T-helper 1 cell (primary cell): ENCODE data around the gene MAPK14.
"Not testable (repeated sequence)": the region's sequence is repeated elsewhere in the genome, so short reads cannot be mapped to it uniquely, and the experiment has no call there.

Experiments used
- DNase-seq, 5 donors: peaks; one replicate each; pipeline ENCODE4 v3.0.0-alpha.2; 2012 to 2020

The MAPK14 gene

GRCh38 chr6:36124346-36124745 lies 96.7 kb downstream of the MAPK14 start:
- DNase-seq = not testable (repeated sequence)

- DNase-seq = no peak
These were observed 97.3 kb downstream of the MAPK14 start for GRCh38 chr6:36124881-36125280.

DNA sequence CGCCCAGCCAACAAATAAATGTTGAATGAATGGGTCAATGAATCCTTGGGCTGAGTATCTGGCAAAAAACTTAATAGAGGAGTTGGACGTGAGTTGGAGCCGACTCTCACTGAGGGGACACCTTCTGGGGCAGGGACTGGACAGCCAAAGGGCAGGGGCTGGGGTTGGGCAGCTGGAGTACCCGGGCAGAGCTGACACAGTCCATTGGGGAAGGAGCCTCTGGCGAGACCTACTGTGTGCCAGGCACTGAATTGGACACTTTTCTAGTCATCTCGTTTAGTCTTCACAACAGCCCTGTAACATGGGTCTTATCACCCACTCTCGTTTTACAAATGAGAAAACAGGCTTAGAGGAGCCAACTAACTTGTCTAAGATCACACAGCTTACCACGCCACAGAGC lies 98.0 kb downstream of the MAPK14 start:
- no peak for DNase-seq

- no peak for DNase-seq
These were observed 98.5 kb downstream of the MAPK14 start for GRCh38 chr6:36126121-36126520.

DNA sequence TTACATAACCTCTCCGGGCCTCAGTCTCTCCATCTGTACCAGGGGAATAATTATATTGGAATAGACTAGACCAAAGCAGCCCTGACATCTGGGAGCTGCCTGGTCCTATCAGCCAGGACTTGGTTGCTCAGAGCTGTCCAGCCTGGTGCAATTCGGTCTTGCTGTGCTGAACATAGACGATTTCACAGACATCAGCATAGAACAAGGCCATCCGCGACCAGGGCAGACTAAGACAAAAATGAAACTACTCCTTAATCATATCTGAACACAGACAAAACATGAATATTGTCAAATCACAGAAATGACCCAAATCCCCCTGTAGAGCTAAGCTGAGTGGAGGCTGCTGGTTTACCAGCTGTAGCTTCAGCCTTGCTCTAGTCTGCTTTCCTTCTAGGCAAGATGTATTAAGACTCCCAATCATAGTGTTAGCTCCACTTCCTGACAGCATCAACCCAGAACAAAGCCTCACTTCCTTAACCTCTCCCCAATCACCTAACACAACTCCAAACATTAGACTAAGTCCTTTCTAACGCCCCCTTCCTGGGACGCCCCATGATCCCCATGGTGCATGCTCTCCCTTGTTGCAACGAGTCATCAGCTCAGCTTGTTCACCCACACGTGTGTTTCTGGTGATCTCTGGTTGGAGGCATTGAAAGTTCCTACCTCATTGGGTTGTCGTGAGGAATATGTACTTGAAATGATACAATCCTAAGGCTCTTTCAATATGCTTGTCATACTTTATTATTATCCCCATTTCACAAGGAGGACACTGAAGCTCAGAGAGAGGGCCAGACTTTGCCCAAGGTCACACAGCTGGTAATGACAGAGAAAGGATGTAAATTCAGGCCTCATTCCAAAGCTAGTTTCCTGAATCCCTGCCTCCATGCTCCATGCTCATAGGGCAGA lies 99.2 kb downstream of the MAPK14 start:
- no peak for DNase-seq

DNA sequence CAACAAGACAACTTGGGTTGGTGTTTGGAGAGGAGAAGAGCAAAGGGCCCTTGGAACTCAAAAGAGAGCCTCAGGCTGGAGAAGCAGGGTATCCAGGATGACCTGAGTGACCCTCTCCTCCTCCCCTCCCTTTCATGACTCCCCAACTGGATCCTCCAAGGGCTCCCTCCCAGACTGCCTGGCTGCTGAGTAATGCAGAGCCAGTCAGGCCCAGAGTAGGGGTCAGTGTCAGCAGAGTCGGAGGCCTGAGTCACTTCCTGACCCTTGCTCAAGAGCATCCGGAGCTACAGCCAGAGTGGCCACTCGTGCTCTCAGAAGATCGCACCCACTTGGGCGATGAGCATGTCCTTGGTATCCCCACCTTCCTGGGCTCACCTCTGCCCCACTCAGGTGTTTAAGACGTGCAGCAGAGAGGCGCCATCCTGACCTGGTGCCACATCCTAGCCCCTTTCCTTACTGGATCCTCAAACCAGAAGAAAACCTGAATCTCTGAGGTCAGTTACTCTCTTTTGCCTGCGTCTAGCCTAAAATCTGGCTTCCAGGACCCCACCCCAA lies 99.9 kb downstream of the MAPK14 start:
- DNase-seq = no peak

DNA sequence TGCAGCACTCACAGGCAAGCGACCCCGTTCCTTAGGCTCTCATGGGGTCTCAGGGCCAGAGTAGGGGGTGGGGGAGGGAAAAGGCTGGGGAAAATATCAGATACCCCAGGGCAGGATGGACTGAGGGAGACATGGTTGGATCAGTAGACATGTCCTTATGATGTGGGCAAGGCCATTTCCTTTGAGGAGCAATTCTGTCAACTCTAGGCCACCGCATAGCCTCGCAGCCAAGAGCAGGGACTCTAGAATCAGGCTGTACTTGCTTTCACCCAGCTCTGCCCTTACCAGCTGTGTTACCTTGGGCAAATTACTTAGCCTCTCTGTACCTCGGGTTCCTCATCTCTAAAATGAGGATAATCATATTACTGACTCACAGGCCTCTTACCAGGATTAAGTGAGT lies 100.5 kb downstream of the MAPK14 start:
- DNase-seq = no peak

DNA sequence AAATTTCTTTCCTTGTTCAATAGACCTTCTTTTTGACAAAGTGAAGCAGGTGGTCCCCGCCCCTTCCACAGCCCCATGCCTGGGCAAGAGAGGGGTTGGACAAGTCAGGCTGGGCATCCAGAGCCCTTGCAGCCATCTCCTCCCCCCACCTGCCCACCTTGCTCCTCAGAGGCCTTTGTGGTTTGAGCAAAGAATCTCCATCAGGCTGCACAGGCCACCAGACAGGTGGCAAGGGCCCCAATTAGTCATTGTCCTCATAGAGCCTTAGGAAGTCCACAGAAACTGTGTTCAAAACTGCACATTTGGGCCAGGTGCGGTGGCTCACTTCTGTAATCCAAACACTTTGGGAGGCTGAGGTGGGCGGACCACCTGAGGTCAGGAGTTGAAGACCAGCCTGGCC lies 101.2 kb downstream of the MAPK14 start:
- DNase-seq = no peak

DNA sequence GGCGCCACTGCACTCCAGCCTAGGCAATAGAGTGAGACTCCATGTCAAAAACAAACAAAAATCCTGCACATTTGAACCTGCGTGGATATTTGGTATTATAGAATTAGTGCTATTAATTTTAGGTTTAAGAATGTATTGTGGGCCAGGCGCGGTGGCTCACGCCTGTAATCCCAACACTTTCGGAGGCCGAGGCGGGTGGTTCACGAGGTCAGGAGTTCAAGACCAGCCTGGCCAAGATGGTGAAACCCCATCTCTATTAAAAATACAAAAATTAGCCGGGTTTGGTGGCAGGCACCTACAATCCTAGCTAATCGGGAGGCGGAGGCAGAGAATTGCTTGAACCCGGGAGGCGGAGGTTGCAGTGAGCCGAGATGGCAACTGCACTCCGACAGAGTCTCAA lies 101.7 kb downstream of the MAPK14 start:
- DNase-seq = not testable (repeated sequence)

- peak in 1 of 5 donors; percentile 48 for DNase-seq
These were observed 102.5 kb downstream of the MAPK14 start, which contains the start of gene MAPK13 for GRCh38 chr6:36129941-36130666. Gene MAPK13, plus strand, starts transcription at chr6:36130513. Its CDS starts 70 bp downstream, at chr6:36130583.

DNA sequence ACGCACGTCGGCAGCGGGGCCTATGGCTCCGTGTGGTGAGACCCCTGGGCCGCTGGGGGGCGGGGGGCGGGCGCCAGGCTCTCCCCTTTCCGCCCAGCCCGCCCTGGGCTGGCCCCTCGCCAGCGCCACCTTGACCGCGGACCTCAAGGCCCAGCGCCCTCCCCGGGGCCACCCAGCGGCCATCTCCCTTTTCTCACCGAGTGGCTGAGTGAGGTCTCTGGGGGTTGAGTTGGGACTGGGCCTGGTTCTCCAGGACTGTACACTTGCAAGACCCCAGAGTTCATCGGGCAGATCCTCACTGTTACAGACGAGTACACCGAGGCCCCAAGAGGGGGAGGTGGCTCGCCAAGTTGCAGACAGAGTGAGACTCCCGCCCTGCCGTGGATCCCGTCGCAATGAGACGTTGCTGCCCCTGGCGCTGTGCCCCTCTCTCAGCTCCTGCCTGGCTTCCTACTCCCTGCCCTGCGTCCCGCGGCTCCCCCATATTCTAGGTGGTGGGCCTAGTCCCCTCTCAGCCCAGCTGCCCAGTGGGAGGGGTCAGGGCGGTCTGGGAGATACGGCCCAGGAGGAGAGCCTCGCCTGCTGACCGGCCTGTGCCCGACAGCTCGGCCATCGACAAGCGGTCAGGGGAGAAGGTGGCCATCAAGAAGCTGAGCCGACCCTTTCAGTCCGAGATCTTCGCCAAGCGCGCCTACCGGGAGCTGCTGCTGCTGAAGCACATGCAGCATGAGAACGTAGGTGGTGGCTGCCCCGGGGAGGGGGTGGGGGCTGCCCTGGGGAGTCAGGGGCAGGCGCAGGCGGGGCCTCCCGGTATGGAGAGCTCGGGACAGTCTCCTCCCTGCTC lies 103.3 kb downstream of the MAPK14 start:
- peak; percentile 30 to 65 (median 39) for DNase-seq

DNA sequence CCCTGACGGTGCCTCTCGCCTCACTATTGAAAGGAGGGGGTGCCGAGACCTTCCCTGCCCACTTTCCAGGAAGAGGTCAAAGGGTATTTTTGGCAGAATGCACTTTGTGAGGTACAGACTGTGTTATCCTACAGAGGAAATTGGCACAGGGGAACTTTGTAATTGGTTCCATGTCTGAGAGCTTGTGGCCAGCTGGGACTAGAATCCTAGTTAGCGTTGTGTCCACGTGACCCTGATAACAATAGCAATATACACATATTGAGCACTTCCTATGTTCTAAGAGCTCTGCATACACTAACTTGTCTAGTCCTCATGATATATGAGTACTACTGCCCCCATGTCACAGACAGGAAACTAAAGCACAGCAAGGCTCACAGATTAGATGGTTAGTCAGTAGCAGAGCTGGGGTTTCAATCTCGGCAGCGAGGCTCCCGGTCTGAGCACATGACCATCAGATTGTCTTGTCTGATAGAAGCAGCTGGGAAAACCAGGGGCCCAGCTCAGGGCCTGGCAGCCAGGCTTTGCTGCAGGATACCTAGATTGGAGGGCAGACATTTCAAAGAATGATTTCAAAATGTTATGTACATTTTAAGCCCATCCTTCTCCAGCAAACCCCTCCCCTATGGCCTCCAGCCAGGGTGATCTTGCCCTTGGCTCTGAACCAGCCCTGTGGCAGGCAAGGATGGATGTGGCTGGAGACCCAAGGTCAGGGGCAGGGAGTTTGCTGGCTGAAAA lies 104.1 kb downstream of the MAPK14 start:
- peak in 2 of 5 donors; percentile 25 to 81 for DNase-seq

DNA sequence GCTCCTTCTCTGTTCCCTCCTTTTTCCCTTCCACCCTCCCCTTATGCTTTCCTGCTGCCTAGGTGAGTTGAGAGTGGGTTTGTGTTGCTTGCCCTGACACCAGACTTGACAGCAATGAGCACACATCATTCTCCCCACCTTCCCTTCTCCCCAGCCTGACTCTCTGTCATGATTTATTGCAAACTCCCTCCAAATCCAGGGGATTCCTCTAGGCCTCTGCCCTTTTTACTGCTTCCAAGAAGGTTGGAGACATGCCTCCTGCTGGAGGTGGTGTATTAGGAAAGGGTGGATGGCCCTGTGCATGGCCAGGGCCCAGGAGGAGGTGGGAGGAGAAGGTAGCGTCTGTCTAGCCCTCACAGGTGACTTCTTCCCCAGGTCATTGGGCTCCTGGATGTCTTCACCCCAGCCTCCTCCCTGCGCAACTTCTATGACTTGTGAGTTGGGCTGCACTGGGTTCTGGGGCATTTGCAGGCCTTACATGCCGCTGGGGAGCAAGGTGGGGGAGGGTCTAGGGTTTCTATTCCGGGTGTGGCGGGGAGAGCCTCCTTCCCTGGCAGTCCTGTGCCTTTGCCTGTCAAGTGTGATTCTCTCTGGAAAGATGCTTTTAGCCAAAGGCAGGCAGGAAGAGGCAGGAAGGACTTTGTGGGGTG lies 104.8 kb downstream of the MAPK14 start:
- DNase-seq = no peak

DNA sequence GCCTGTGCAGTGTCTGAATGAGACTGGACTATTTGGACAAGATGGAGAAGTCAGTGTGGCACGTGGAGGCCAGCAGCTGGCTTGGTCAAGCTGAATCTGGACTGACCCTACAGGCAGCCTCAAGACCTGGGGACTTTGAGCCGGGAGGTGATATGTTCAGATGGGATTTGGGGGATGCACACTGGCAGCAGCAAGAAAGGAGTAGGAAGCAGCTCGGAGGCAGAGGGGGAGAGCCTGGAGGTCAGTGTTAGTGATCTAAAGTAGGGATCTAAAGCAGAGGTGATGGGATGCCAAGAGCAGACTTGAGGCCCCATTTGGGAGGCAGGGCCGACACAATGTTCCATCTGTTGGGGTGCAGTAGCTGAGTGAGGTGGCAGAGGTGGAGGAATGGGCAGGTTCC lies 105.5 kb downstream of the MAPK14 start:
- no peak for DNase-seq

DNA sequence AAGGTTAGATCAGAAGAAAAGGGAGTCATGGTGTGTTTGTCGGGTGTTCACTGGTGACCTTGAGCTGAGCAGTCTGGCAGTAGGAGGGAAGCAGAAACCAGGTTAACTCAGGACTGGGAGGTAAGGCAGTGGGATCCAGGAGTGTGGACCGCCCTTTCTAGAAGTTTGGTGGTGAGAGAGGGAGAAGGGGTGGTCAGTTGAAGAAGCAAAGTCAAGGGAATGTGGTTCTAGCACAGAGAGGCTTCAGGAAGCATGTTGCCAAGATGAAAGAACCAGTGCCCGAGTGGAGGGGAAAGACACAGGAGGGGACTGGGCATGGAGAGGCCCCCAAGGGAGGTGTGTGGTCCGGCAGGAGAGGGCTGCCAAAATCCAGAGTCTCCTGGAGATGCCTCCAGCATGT lies 106.3 kb downstream of the MAPK14 start:
- no peak for DNase-seq

GRCh38 chr6:36135053-36135731 lies 107.6 kb downstream of the MAPK14 start:
- no peak for DNase-seq

GRCh38 chr6:36136034-36136433 lies 108.4 kb downstream of the MAPK14 start:
- no peak for DNase-seq

- DNase-seq = no peak
These were observed 108.9 kb downstream of the MAPK14 start for GRCh38 chr6:36136551-36136950.

GRCh38 chr6:36138667-36139066 lies 111.1 kb downstream of the MAPK14 start:
- DNase-seq = no peak

DNA sequence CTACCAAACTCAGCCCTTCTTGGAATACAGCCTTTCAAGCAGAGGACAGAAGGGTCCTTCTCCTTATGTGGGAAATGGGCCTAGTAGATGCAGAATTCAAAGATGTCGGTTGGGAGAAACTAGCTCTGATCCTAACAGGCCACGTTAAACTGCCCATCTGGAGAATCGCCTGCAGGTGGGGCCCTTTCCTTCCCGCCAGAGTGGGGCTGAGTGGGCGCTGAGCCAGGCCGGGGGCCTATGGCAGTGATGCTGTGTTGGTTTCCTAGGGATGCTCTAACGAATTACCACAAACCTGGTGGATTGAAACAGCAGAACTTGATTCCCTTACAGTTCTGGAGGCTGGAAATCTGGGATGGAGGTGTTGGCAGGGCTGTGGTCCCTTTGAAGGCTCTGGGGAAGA lies 111.8 kb downstream of the MAPK14 start:
- DNase-seq = no peak
